Fibroblast of lung (primary cell): Measurements from ENCODE around the gene SPRED2. TPM values are rescaled to one million over a fixed set of nuclear protein-coding genes. Genes with fewer than 3 reads are reported as not detected.

Source experiments
- DNase-seq, 2 donors: peaks; one replicate each; pipeline versions ENCODE4 v3.0.0 to v3.0.0-alpha.2; 2010; ENCODE audit warnings: low read depth in 2 of 2
- H2AFZ ChIP-seq: 2 replicates; pipeline ENCODE4 v1.5.1; 2012; ENCODE audit warnings: low read length, control low read depth, inconsistent platforms
- H3K27ac ChIP-seq: 2 replicates; pipeline ENCODE4 v1.5.1; 2011; ENCODE audit warnings: low read length, control low read depth; ENCODE audit not compliant: insufficient read depth
- H3K27me3 ChIP-seq: 2 replicates; pipeline ENCODE4 v1.5.1; 2011; ENCODE audit warnings: mild to moderate bottlenecking, low read length; ENCODE audit not compliant: control insufficient read depth, insufficient read depth
- H3K36me3 ChIP-seq: 2 replicates; pipeline ENCODE4 v1.5.1; 2011; ENCODE audit warnings: low read length; ENCODE audit not compliant: control insufficient read depth, insufficient read depth
- H3K4me1 ChIP-seq: 2 replicates; pipeline ENCODE4 v1.5.1; 2011; ENCODE audit warnings: low read length; ENCODE audit not compliant: control insufficient read depth, insufficient read depth; ENCODE audit errors: extremely low read depth
- H3K4me2 ChIP-seq: 2 replicates; pipeline ENCODE4 v1.5.1; 2011; ENCODE audit warnings: low read length, control low read depth; ENCODE audit not compliant: insufficient read depth; ENCODE audit errors: extremely low read depth
- H3K4me3 ChIP-seq, 4 experiments: fragments of 200-600 bp in 1 of 4; sonication (generic) in 1 of 4; replicated peaks in 1 of 4; 2 replicates each; pipeline ENCODE4 v1.5.1; 2011 to 2016; ENCODE audit warnings: low read length in 4 of 4, low read depth in 3 of 4, mild to moderate bottlenecking in 3 of 4, control low read depth in 2 of 4, inconsistent platforms in 1 of 4, mixed read lengths in 1 of 4; ENCODE audit not compliant: insufficient read depth in 1 of 4; ENCODE audit errors: control extremely low read depth in 1 of 4
- H3K79me2 ChIP-seq: 2 replicates; pipeline ENCODE4 v1.5.1; 2012; ENCODE audit warnings: mild to moderate bottlenecking, low read length, inconsistent platforms; ENCODE audit not compliant: control insufficient read depth, insufficient read depth
- H3K9ac ChIP-seq: 2 replicates; pipeline ENCODE4 v1.5.1; 2011; ENCODE audit warnings: mild to moderate bottlenecking, low read length, control low read depth; ENCODE audit not compliant: insufficient read depth
- H3K9me3 ChIP-seq: 2 replicates; pipeline ENCODE4 v1.5.1; 2012; ENCODE audit warnings: low read depth, low read length; ENCODE audit not compliant: control insufficient read depth, insufficient read depth
- H4K20me1 ChIP-seq: 2 replicates; pipeline ENCODE4 v1.5.1; 2011; ENCODE audit warnings: low read length; ENCODE audit not compliant: control insufficient read depth, insufficient read depth; ENCODE audit errors: extremely low read depth
- CTCF ChIP-seq, 2 donors: IDR thresholded peaks in 1 of 2; conservative IDR thresholded peaks in 1 of 2; 1 replicate in 1 of 2; 2 replicates in 1 of 2; pipeline ENCODE4 v1.5.1; 2011 to 2012; ENCODE audit warnings: low read length in 2 of 2, control low read depth in 1 of 2, inconsistent platforms in 1 of 2, low read depth in 1 of 2, mild to moderate bottlenecking in 1 of 2
- EZH2 ChIP-seq: IDR thresholded peaks from 2 replicates; pipeline ENCODE4 v1.5.1; 2012; ENCODE audit warnings: low read length, control low read depth, mild to moderate bottlenecking; ENCODE audit errors: missing control alignments
- polyA plus RNA-seq, 2 donors: library from polyadenylated mRNA; depleted of rRNA in 1 of 2; stranded (reverse) in 1 of 2; unstranded in 1 of 2; fragments of >200 nt; gene quantifications; 2 replicates each; pipeline ENCODE4 v1.2.1, GENCODE V29; 2011 to 2012; ENCODE audit warnings: missing spikeins in 1 of 2
- total RNA-seq: library from RNA; depleted of rRNA; stranded (reverse); fragments of >200 nt; gene quantifications from 2 replicates; pipeline ENCODE4 v1.2.1, GENCODE V29; 2014

Gene SPRED2
- total and polyA plus RNA-seq, 2 donors (not counting 1 experiment from before 2014, with no cell fraction given), result 9.4 to 26.1 TPM

- H3K79me2 ChIP-seq, result no peaks in the 10 kb centered on the region
- no peak overlapping the region for H3K27ac ChIP-seq
- DNase-seq, result no peak
- H3K27me3 ChIP-seq, result no peaks in the 10 kb centered on the region
- H4K20me1 ChIP-seq, result no peaks in the 10 kb centered on the region
- H3K36me3 ChIP-seq, result no peaks in the 10 kb centered on the region
- H3K4me2 ChIP-seq, result no peak overlapping the region
- no peak overlapping the region for H3K9ac ChIP-seq
- H3K4me3 ChIP-seq, result no peak overlapping the region
- H2AFZ ChIP-seq, result no peak overlapping the region
- no peaks in the 10 kb centered on the region for H3K9me3 ChIP-seq
- H3K4me1 ChIP-seq, result no peaks in the 10 kb centered on the region
- TF ChIP-seq EZH2 (no peak), CTCF (conservative IDR thresholded peaks at IDR 0.05 in 1 of 2, IDR thresholded peaks at IDR 0.05 in 1 of 2; ENCODE audit: low read depth in 1 of 2, low read length in 2 of 2) (no peak)
Observed at GRCh38 chr2:65475000-65475399, 42.6 kb upstream of the SPRED2 start.

- TF ChIP-seq EZH2 (no peak), CTCF (conservative IDR thresholded peaks at IDR 0.05 in 1 of 2, IDR thresholded peaks at IDR 0.05 in 1 of 2; ENCODE audit: low read depth in 1 of 2, low read length in 2 of 2) (no peak)
- no peaks in the 10 kb centered on the region for H3K4me1 ChIP-seq
- no peaks in the 10 kb centered on the region for H3K36me3 ChIP-seq
Observed at GRCh38 chr2:65473045-65473444, 40.6 kb upstream of the SPRED2 start.

GRCh38 chr2:65471409-65471808, 39.0 kb upstream of the SPRED2 start:
- H3K4me3 ChIP-seq, result no peak overlapping the region
- H4K20me1 ChIP-seq, result no peaks in the 10 kb centered on the region
- H3K4me1 ChIP-seq, result no peaks in the 10 kb centered on the region
- H3K36me3 ChIP-seq, result no peaks in the 10 kb centered on the region
- no peak for DNase-seq
- no peak overlapping the region for H3K4me2 ChIP-seq
- H2AFZ ChIP-seq, result no peak overlapping the region
- no peaks in the 10 kb centered on the region for H3K9me3 ChIP-seq
- no peaks in the 10 kb centered on the region for H3K79me2 ChIP-seq
- no peaks in the 10 kb centered on the region for H3K27me3 ChIP-seq
- no peak overlapping the region for H3K9ac ChIP-seq
- TF ChIP-seq CTCF (conservative IDR thresholded peaks at IDR 0.05 in 1 of 2, IDR thresholded peaks at IDR 0.05 in 1 of 2; ENCODE audit: low read depth in 1 of 2, low read length in 2 of 2), result no peak
- no peak for TF ChIP-seq EZH2
- H3K27ac ChIP-seq, result no peak overlapping the region

More at GRCh38 chr2:65473045-65473444, 40.6 kb upstream of the SPRED2 start:
- no peak overlapping the region for H3K9ac ChIP-seq
- H3K4me3 ChIP-seq, result no peak overlapping the region
- no peaks in the 10 kb centered on the region for H3K9me3 ChIP-seq
- no peak overlapping the region for H2AFZ ChIP-seq
- no peaks in the 10 kb centered on the region for H3K27me3 ChIP-seq
- H3K4me2 ChIP-seq, result no peak overlapping the region
- no peak for DNase-seq
- no peaks in the 10 kb centered on the region for H3K79me2 ChIP-seq
- no peak overlapping the region for H3K27ac ChIP-seq
- no peaks in the 10 kb centered on the region for H4K20me1 ChIP-seq
